Thyroid gland (tissue), 4 donors: ENCODE measurements around the gene QKI.

Experiments
- CTCF ChIP-seq, 6 experiments: fragments of 200-600 bp in 3 of 6; fragments of 450-650 bp in 3 of 6; sonication (generic) in 3 of 6; IDR thresholded peaks; one replicate each; pipeline ENCODE4 v1.5.1; 2016 to 2019; ENCODE audit warnings: antibody characterized with exemption in 6 of 6, mild to moderate bottlenecking in 2 of 6, inconsistent platforms in 1 of 6, moderate library complexity in 1 of 6
- POLR2A ChIP-seq, 2 donors: fragments of 450-650 bp; IDR thresholded peaks; one replicate each; pipeline ENCODE4 v1.6.1; 2017; ENCODE audit warnings: antibody characterized with exemption in 2 of 2, mild to moderate bottlenecking in 2 of 2, moderate library complexity in 1 of 2

GRCh38 chr6:163455552-163455951 is 41.0 kb downstream of the QKI start:
- TF ChIP-seq CTCF (IDR thresholded peaks at IDR 0.05) (no peak), POLR2A (IDR thresholded peaks at IDR 0.05) (no peak)
